H1 (cell line): ENCODE data around the gene LRRTM3. TPM values are rescaled to one million over a fixed set of nuclear protein-coding genes. Genes with fewer than 3 reads are reported as not detected.

Experiments used
- CTCF ChIA-PET: fragments of 300-600 bp; sonication (Branson Sonifier 250); formaldehyde crosslinking; loops from one replicate; lab custom pipeline; 2021; ENCODE audit not compliant: partially characterized antibody; lab: Charles Lee
- POLR2A ChIA-PET: fragments of 300-600 bp; sonication (Branson Sonifier 250); formaldehyde crosslinking; loops from one replicate; lab custom pipeline; 2021; ENCODE audit warnings: inconsistent platforms; ENCODE audit not compliant: partially characterized antibody; lab: Charles Lee
- DNase-seq, 2 experiments: peaks; one replicate each; pipeline versions ENCODE4 v3.0.0 to v3.0.0-alpha.2; 2010 to 2022; ENCODE audit warnings: low spot score in 2 of 2, low read depth in 1 of 2, mixed read lengths in 1 of 2
- FAIRE-seq: peaks from 2 replicates; lab custom pipeline; 2011; peaks lifted over from hg19 to GRCh38; lab: Jason Lieb, UNC
- H2AFZ ChIP-seq: 2 replicates; pipeline ENCODE4 v1.8.1; 2012; ENCODE audit warnings: low read length, inconsistent platforms
- H2AK5ac ChIP-seq: 2 replicates; pipeline ENCODE4 v1.6.1; 2013; ENCODE audit warnings: low read depth, low read length
- H2BK120ac ChIP-seq: replicated peaks from 2 replicates; pipeline ENCODE3; 2013; ENCODE audit warnings: low read depth, low read length, inconsistent platforms
- H2BK12ac ChIP-seq: 2 replicates; pipeline ENCODE4 v1.6.1; 2013; ENCODE audit warnings: low read depth, low read length
- H2BK15ac ChIP-seq: 2 replicates; pipeline ENCODE4 v1.6.1; 2013; ENCODE audit warnings: low read length
- H2BK20ac ChIP-seq: 2 replicates; pipeline ENCODE4 v1.6.1; 2013; ENCODE audit warnings: low read length
- H2BK5ac ChIP-seq: 2 replicates; pipeline ENCODE4 v1.6.1; 2013; ENCODE audit warnings: low read depth, low read length
- H3K14ac ChIP-seq: 2 replicates; pipeline ENCODE4 v1.6.1; 2013; ENCODE audit warnings: inconsistent platforms; ENCODE audit not compliant: insufficient read length
- H3K18ac ChIP-seq: 2 replicates; pipeline ENCODE4 v1.6.1; 2013; ENCODE audit warnings: low read length; ENCODE audit errors: extremely low read depth
- H3K23ac ChIP-seq: 2 replicates; pipeline ENCODE4 v1.6.1; 2013; ENCODE audit warnings: inconsistent platforms; ENCODE audit not compliant: insufficient read length
- H3K23me2 ChIP-seq: 2 replicates; pipeline ENCODE4 v1.6.1; 2013; ENCODE audit warnings: low read depth, low read length
- H3K27ac ChIP-seq: 2 replicates; pipeline ENCODE4 v1.6.1; 2011; ENCODE audit warnings: low read depth, low read length, inconsistent platforms
- H3K27me3 ChIP-seq, 4 experiments: replicated peaks in 1 of 4; 1 replicate in 1 of 4; 2 replicates in 3 of 4; pipeline versions ENCODE4 v1.6.1 to v1.8.1; 2011 to 2013; ENCODE audit warnings: low read length in 3 of 4, mild to moderate bottlenecking in 3 of 4, inconsistent platforms in 2 of 4, mixed read lengths in 2 of 4, moderate library complexity in 1 of 4; ENCODE audit not compliant: control insufficient read depth in 3 of 4, insufficient read depth in 3 of 4; ENCODE audit errors: extremely low read depth in 1 of 4
- H3K36me3 ChIP-seq, 4 experiments: 2 replicates each; pipeline versions ENCODE4 v1.6.1 to v1.8.1; 2011 to 2013; ENCODE audit warnings: mild to moderate bottlenecking in 4 of 4, low read length in 3 of 4, moderate library complexity in 2 of 4, control low read depth in 1 of 4, inconsistent platforms in 1 of 4; ENCODE audit not compliant: insufficient read depth in 4 of 4, control insufficient read depth in 2 of 4
- H3K4ac ChIP-seq: replicated peaks from 2 replicates; pipeline ENCODE3; 2013; ENCODE audit warnings: low read length, low read depth, mixed read lengths, inconsistent platforms; ENCODE audit not compliant: insufficient read length
- H3K4me1 ChIP-seq, 4 experiments: replicated peaks in 1 of 4; 1 replicate in 1 of 4; 2 replicates in 3 of 4; pipeline versions ENCODE4 v1.6.1 to v1.8.1; 2011 to 2013; ENCODE audit warnings: low read length in 3 of 4, inconsistent platforms in 2 of 4, mixed read lengths in 1 of 4; ENCODE audit not compliant: insufficient read depth in 4 of 4, control insufficient read depth in 3 of 4
- H3K4me2 ChIP-seq, 2 experiments: 2 replicates each; pipeline versions ENCODE4 v1.6.1 to v1.8.1; 2011 to 2013; ENCODE audit warnings: low read depth in 2 of 2, low read length in 2 of 2, control low read depth in 1 of 2, inconsistent platforms in 1 of 2, mild to moderate bottlenecking in 1 of 2; ENCODE audit not compliant: insufficient read depth in 1 of 2
- H3K4me3 ChIP-seq, 4 experiments: fragments of 200-600, 300-600 bp in 1 of 4; sonication (generic), shearing (Covaris generic), sonication (Bioruptor Twin) in 1 of 4; 2 replicates each; pipeline versions ENCODE4 v1.5.1 to v1.8.1; 2011 to 2016; ENCODE audit warnings: low read length in 4 of 4, low read depth in 3 of 4, control low read depth in 2 of 4, inconsistent platforms in 2 of 4, mild to moderate bottlenecking in 2 of 4, mixed read lengths in 1 of 4, moderate library complexity in 1 of 4; ENCODE audit not compliant: insufficient read depth in 2 of 4; ENCODE audit errors: extremely low read depth in 1 of 4
- H3K56ac ChIP-seq: replicated peaks from 2 replicates; pipeline ENCODE3; 2013; ENCODE audit warnings: low read depth, mild to moderate bottlenecking, mixed read lengths, low read length, inconsistent platforms; ENCODE audit not compliant: insufficient read length
- H3K79me1 ChIP-seq: 2 replicates; pipeline ENCODE4 v1.6.1; 2013; ENCODE audit warnings: low read depth, low read length, control low read depth
- H3K79me2 ChIP-seq, 2 experiments: 2 replicates each; pipeline versions ENCODE4 v1.6.1 to v1.8.1; 2012 to 2013; ENCODE audit warnings: low read length in 2 of 2, mild to moderate bottlenecking in 2 of 2, inconsistent platforms in 1 of 2; ENCODE audit not compliant: insufficient read depth in 2 of 2, control insufficient read depth in 1 of 2
- H3K9ac ChIP-seq, 4 experiments: replicated peaks in 1 of 4; 1 replicate in 1 of 4; 2 replicates in 3 of 4; pipeline versions ENCODE4 v1.6.1 to v1.8.1; 2011 to 2013; ENCODE audit warnings: low read depth in 3 of 4, low read length in 3 of 4, control low read depth in 2 of 4, mild to moderate bottlenecking in 2 of 4, moderate library complexity in 2 of 4, inconsistent platforms in 1 of 4; ENCODE audit errors: extremely low read depth in 1 of 4
- H3K9me3 ChIP-seq, 2 experiments: 2 replicates each; pipeline versions ENCODE4 v1.6.1 to v1.8.1; 2012 to 2013; ENCODE audit warnings: mild to moderate bottlenecking in 2 of 2, moderate library complexity in 2 of 2, control low read depth in 1 of 2, inconsistent platforms in 1 of 2, low read depth in 1 of 2, low read length in 1 of 2, mixed read lengths in 1 of 2; ENCODE audit not compliant: insufficient read depth in 2 of 2
- H4K20me1 ChIP-seq, 2 experiments: replicated peaks in 1 of 2; 2 replicates each; pipeline versions ENCODE3 to v1.8.1; 2011 to 2013; ENCODE audit warnings: inconsistent platforms in 2 of 2, low read length in 2 of 2, mild to moderate bottlenecking in 1 of 2; ENCODE audit not compliant: insufficient read depth in 2 of 2, control insufficient read depth in 1 of 2
- H4K5ac ChIP-seq: 2 replicates; pipeline ENCODE4 v1.6.1; 2013; ENCODE audit warnings: low read length, low read depth, mixed read lengths, inconsistent platforms; ENCODE audit not compliant: insufficient read length
- H4K8ac ChIP-seq: 2 replicates; pipeline ENCODE4 v1.8.0; 2013; ENCODE audit warnings: mild to moderate bottlenecking, moderate library complexity, low read length, inconsistent platforms; ENCODE audit not compliant: insufficient read depth; ENCODE audit errors: extremely low read depth
- H4K91ac ChIP-seq: replicated peaks from 2 replicates; pipeline ENCODE3; 2013; ENCODE audit warnings: low read length, mixed read lengths, inconsistent platforms; ENCODE audit not compliant: insufficient read length
- CHD1 ChIP-seq: IDR thresholded peaks from 2 replicates; pipeline ENCODE4 v1.6.1; 2012; ENCODE audit warnings: low read depth, low read length, improper control_type of control experiment
- MAFK ChIP-seq: IDR thresholded peaks from 2 replicates; pipeline ENCODE4 v1.6.1; 2012; ENCODE audit warnings: low read depth, mild to moderate bottlenecking, improper control_type of control experiment, low read length
- WGBS, 2 experiments: shearing (Covaris generic) in 1 of 2; methylation state at CpG; one replicate each; pipeline versions ENCODE4 v1.1.6 to v1.1.7; 2013 to 2015; ENCODE audit warnings: low lambda C conversion rate in 2 of 2, mixed read lengths in 2 of 2, inconsistent platforms in 1 of 2, low coverage in 1 of 2, missing lambda C conversion rate in 1 of 2; ENCODE audit not compliant: insufficient replicate concordance in 2 of 2, insufficient coverage in 1 of 2, insufficient read length in 1 of 2; ENCODE audit errors: extremely low coverage in 1 of 2, missing lambda C conversion rate in 1 of 2; 5-methylcytosine and 5-hydroxymethylcytosine counted together
- polyA plus RNA-seq, 7 experiments: library from polyadenylated mRNA; depleted of rRNA in 3 of 7; stranded (reverse) in 5 of 7; unstranded in 2 of 7; fragments of >200 nt in 5 of 7; fragments of 200-250 nt in 2 of 7; gene quantifications; 1 replicate in 5 of 7; 2 replicates in 1 of 7; 4 replicates in 1 of 7; pipeline versions ENCODE4 v1.2.1 to v1.2.3, GENCODE V29; 2011 to 2013; ENCODE audit warnings: missing spikeins in 2 of 7, mixed read lengths in 2 of 7
- total RNA-seq: library from RNA; stranded (reverse); fragmentation: NEBNext Ultra II Directional; extraction: Animal tissue kit (Norgen Biotek cat#: 25700); gene quantifications from 2 replicates; pipeline ENCODE4 v1.2.1, GENCODE V29; 2021

Gene LRRTM3
- total and polyA plus RNA-seq, 2 of the 8 experiments (the other 6 are each of a cell fraction or from before 2014, with no cell fraction given): 0.33 to 0.48 TPM

DNA sequence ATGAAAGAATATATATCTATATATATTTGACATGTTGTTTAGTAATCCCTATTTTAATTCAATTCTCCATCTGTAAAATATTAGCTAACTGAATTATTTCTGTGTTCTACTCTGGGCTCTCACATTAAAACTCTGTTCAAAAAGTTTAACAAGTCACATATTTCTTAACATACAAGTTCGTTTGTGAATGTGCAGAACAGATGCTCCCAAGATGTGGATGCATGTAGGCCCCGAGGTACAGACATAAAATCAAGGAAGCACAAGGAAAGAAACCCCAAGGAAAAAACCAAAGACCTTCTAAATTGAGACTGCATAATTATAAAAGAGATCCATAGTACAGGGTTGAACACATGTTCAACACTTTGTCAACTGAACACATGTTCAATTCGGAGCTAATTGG, 175.1 kb downstream of the LRRTM3 start:
- no peak overlapping the region for H2BK5ac ChIP-seq
- no peaks in the 10 kb centered on the region for H3K9me3 ChIP-seq
- no peaks in the 10 kb centered on the region for H4K20me1 ChIP-seq
- no peak overlapping the region for H3K27ac ChIP-seq
- no peak overlapping the region for H2BK15ac ChIP-seq
- no peak overlapping the region for H4K8ac ChIP-seq
- H3K56ac ChIP-seq: no peak overlapping the region
- FAIRE-seq (no peak), DNase-seq (no peak)
- H3K9ac ChIP-seq: no peak overlapping the region
- H3K27me3 ChIP-seq: no peaks in the 10 kb centered on the region
- no peak overlapping the region for H3K18ac ChIP-seq
- no peak overlapping the region for H3K23ac ChIP-seq
- no peak overlapping the region for H2AFZ ChIP-seq
- no peak overlapping the region for H2BK20ac ChIP-seq
- peaks cover 0 to 12% (median 3%) of the 10 kb centered on the region in 4 experiments; a peak in 4 of 7 replicates for H3K4me1 ChIP-seq
- no peak overlapping the region for H3K4me2 ChIP-seq
- H2BK120ac ChIP-seq: no peak overlapping the region
- 91% methylated on average over 3 of the region's 3 CpGs; no CpG with 5 or more reads in 1 of the 2 experiments for WGBS, 2 experiments
- no peak overlapping the region for H4K91ac ChIP-seq
- no peak overlapping the region for H4K5ac ChIP-seq
- ChIA-PET POLR2A (no interaction called here), CTCF (interaction anchor here (1.0 kb wide), 1 partner anchor 10 kb away, joined by 3 read pairs; no protein-coding TSS in a partner anchor)
- no peaks in the 10 kb centered on the region for H3K79me2 ChIP-seq
- no peak overlapping the region for H2BK12ac ChIP-seq
- no peak overlapping the region for H3K4ac ChIP-seq
- H3K23me2 ChIP-seq: no peaks in the 10 kb centered on the region
- H2AK5ac ChIP-seq: no peak overlapping the region
- TF ChIP-seq MAFK: no peak
- TF ChIP-seq CHD1: no peak
- H3K36me3 ChIP-seq: no peaks in the 10 kb centered on the region
- no peaks in the 10 kb centered on the region for H3K79me1 ChIP-seq
- no peak overlapping the region for H3K14ac ChIP-seq
- H3K4me3 ChIP-seq: no peak overlapping the region
